ENCODE data around the gene ESF1. TPM values are rescaled to one million over a fixed set of nuclear protein-coding genes. Genes with fewer than 3 reads are reported as not detected.
"Not testable (repeated sequence)": the region's sequence is repeated elsewhere in the genome, so short reads cannot be mapped to it uniquely, and the experiment has no call there.

Gene ESF1
- total and polyA plus RNA-seq, 4 donors, result 7.9 to 14.6 (median 10.4) TPM

DNA sequence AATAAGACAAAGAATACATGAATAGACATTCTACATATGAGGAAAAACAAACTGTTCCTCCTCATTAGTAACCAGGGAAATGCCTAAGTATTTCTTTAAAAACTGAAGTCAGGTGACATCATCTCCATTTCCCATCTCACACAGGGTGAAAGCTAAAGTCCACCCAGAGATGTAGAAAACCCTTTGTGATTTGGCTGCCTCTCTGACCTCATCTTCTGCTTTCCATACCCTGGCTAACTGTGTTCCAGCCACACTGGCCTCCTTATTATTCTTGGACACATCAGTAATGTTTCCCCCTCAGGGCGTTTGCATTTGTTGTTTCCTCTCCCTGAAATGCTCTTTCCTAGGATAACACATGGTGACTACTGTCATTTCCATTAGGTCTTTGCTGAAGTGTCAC lies 40.4 kb downstream of the ESF1 start:
- Histone ChIP-seq H3K27me3 (ENCODE audit: control insufficient read depth in 3 of 3, insufficient read depth in 3 of 3, low read length in 2 of 3) (no peaks in the 10 kb centered on the region), H3K4me3 (no peak overlapping the region), H3K9ac (ENCODE audit: insufficient read depth in 1 of 2, low read length in 2 of 2) (no peak overlapping the region), H3K27ac (ENCODE audit: low read depth in 1 of 2, low read length in 1 of 2) (no peak overlapping the region), H3K9me3 (ENCODE audit: control insufficient read depth in 4 of 4, insufficient read depth in 3 of 4, low read length in 3 of 4) (peaks cover 0 to 9% (median 4%) of the 10 kb centered on the region in 4 donors), H3K4me1 (ENCODE audit: control insufficient read depth in 5 of 5, insufficient read depth in 5 of 5, low read length in 5 of 5) (no peaks in the 10 kb centered on the region), H3K36me3 (ENCODE audit: control insufficient read depth in 4 of 4, insufficient read depth in 4 of 4, low read length in 4 of 4) (peaks cover 1 to 27% (median 10%) of the 10 kb centered on the region in 4 donors)
- 68 to 81% methylated on average over 1 of the region's 1 CpG for WGBS, 2 donors
- no peak for DNase-seq
- no peak for ATAC-seq (ENCODE audit: insufficient read depth, low FRiP score)
- TF ChIP-seq CTCF (IDR thresholded peaks at IDR 0.05; ENCODE audit: control extremely low read depth, extremely low read depth), result no peak

GRCh38 chr20:13741879-13742278 lies 42.8 kb downstream of the ESF1 start:
- DNase-seq (no peak), ATAC-seq (ENCODE audit: insufficient read depth, low FRiP score) (no peak)
- Histone ChIP-seq H3K9ac (ENCODE audit: insufficient read depth in 1 of 2, low read length in 2 of 2) (no peak overlapping the region), H3K4me1 (ENCODE audit: control insufficient read depth in 5 of 5, insufficient read depth in 5 of 5, low read length in 5 of 5) (peaks cover 0 to 11% (median 0%) of the 10 kb centered on the region in 5 donors), H3K9me3 (ENCODE audit: control insufficient read depth in 4 of 4, insufficient read depth in 3 of 4, low read length in 3 of 4) (peaks cover 0 to 9% (median 4%) of the 10 kb centered on the region in 4 donors), H3K27me3 (ENCODE audit: control insufficient read depth in 3 of 3, insufficient read depth in 3 of 3, low read length in 2 of 3) (no peaks in the 10 kb centered on the region), H3K27ac (ENCODE audit: low read depth in 1 of 2, low read length in 1 of 2) (no peak overlapping the region), H3K36me3 (ENCODE audit: control insufficient read depth in 4 of 4, insufficient read depth in 4 of 4, low read length in 4 of 4) (peaks cover 1 to 27% (median 10%) of the 10 kb centered on the region in 4 donors), H3K4me3 (no peak overlapping the region)
- WGBS, 2 donors, result 91 to 96% methylated on average over 6 of the region's 6 CpGs
- no peak for TF ChIP-seq CTCF (IDR thresholded peaks at IDR 0.05; ENCODE audit: control extremely low read depth, extremely low read depth)

GRCh38 chr20:13739731-13740649 lies 44.7 kb downstream of the ESF1 start:
- TF ChIP-seq CTCF (IDR thresholded peaks at IDR 0.05; ENCODE audit: control extremely low read depth, extremely low read depth), result no peak
- ATAC-seq (ENCODE audit: insufficient read depth, low FRiP score) (no peak), DNase-seq (no peak)
- Histone ChIP-seq H3K9ac (ENCODE audit: insufficient read depth in 1 of 2, low read length in 2 of 2) (no peak overlapping the region), H3K4me1 (ENCODE audit: control insufficient read depth in 5 of 5, insufficient read depth in 5 of 5, low read length in 5 of 5) (peaks cover 0 to 23% (median 0%) of the 10 kb centered on the region in 5 donors), H3K4me3 (no peak overlapping the region), H3K27ac (ENCODE audit: low read depth in 1 of 2, low read length in 1 of 2) (no peak overlapping the region), H3K9me3 (ENCODE audit: control insufficient read depth in 4 of 4, insufficient read depth in 3 of 4, low read length in 3 of 4) (peaks cover 0 to 9% (median 4%) of the 10 kb centered on the region in 4 donors), H3K27me3 (ENCODE audit: control insufficient read depth in 3 of 3, insufficient read depth in 3 of 3, low read length in 2 of 3) (no peaks in the 10 kb centered on the region), H3K36me3 (ENCODE audit: control insufficient read depth in 4 of 4, insufficient read depth in 4 of 4, low read length in 4 of 4) (peaks cover 1 to 27% (median 10%) of the 10 kb centered on the region in 4 donors)
- 85 to 89% methylated on average over 3 of the region's 3 CpGs for WGBS, 2 donors

- Histone ChIP-seq H3K36me3 (ENCODE audit: control insufficient read depth in 4 of 4, insufficient read depth in 4 of 4, low read length in 4 of 4) (peaks cover 3 to 28% (median 10%) of the 10 kb centered on the region in 4 donors), H3K4me1 (ENCODE audit: control insufficient read depth in 5 of 5, insufficient read depth in 5 of 5, low read length in 5 of 5) (peaks cover 0 to 24% (median 0%) of the 10 kb centered on the region in 5 donors)
- not testable (repeated sequence) for ATAC-seq (ENCODE audit: insufficient read depth, low FRiP score); H3K9ac ChIP-seq (ENCODE audit: insufficient read depth in 1 of 2, low read length in 2 of 2); H3K4me3 ChIP-seq; H3K27me3 ChIP-seq (ENCODE audit: control insufficient read depth in 3 of 3, insufficient read depth in 3 of 3, low read length in 2 of 3); DNase-seq; H3K27ac ChIP-seq (ENCODE audit: low read depth in 1 of 2, low read length in 1 of 2); H3K9me3 ChIP-seq (ENCODE audit: control insufficient read depth in 4 of 4, insufficient read depth in 3 of 4, low read length in 3 of 4)
- WGBS, 2 donors, result 96 to 98% methylated on average over 1 of the region's 1 CpG
Observed at GRCh38 chr20:13738187-13738586, 46.5 kb downstream of the ESF1 start.
